Measurements from ENCODE around the gene GRAMD1A.

DNA sequence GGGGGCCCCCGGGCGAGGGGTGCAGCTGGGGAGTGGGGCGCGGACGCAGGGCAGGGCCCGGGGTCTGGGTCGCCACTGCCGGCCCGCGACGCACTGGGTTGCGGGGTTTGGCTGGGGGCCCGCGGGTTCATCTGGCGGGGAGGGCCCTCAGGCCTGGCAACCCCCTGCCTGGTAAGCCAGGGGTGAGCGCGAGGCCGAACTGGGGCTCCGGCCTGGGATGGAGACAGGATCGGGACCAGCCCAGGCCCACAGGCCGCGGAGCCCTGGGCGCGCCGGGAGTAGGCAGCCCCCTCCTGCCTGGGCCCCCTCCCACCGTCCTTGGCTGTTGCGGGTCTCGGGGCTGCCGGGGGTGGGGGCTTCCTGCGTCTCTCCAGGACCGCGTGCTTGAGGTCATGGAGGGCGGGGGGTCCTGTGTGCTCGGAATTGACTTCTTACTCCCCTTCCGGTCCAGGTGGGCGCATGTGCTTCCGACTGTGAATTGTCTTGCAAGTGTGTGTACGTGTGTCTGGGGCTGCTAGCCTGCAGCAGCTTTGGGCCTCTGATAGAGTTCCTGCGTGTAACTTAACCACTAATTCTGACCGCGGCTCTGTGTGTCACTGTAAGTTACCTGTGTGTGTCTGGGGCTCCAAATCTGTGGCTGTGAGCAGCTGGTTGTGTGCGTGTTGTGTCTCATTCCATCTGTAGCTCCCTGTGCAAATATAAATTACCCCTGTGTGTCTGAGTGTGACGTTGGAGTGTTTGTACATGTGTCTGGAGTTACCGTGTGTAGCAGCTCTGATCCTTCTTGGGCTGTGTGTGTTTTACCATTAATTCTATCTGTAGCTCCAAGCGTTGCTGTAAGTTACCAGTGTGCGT is 751 bp downstream of the GRAMD1A start:
- TF ChIP-seq, protein P1, sequence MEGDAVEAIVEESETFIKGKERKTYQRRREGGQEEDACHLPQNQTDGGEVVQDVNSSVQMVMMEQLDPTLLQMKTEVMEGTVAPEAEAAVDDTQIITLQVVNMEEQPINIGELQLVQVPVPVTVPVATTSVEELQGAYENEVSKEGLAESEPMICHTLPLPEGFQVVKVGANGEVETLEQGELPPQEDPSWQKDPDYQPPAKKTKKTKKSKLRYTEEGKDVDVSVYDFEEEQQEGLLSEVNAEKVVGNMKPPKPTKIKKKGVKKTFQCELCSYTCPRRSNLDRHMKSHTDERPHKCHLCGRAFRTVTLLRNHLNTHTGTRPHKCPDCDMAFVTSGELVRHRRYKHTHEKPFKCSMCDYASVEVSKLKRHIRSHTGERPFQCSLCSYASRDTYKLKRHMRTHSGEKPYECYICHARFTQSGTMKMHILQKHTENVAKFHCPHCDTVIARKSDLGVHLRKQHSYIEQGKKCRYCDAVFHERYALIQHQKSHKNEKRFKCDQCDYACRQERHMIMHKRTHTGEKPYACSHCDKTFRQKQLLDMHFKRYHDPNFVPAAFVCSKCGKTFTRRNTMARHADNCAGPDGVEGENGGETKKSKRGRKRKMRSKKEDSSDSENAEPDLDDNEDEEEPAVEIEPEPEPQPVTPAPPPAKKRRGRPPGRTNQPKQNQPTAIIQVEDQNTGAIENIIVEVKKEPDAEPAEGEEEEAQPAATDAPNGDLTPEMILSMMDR (IDR thresholded peaks at IDR 0.05) = no peak
- TF ChIP-seq POLR2A (IDR thresholded peaks at IDR 0.05) = no peak
